Inferior parietal cortex (tissue), 1 donor: ENCODE data around the gene BICD2.

Experiments used
- DNase-seq: peaks from one replicate; pipeline ENCODE4 v3.0.0-alpha.2; 2016; ENCODE audit errors: extremely low spot score

BICD2 gene

GRCh38 chr9:92668746-92669526, 95.7 kb downstream of the BICD2 start:
- DNase-seq: no peak

- no peak for DNase-seq
Observed at GRCh38 chr9:92666912-92667532, 97.6 kb downstream of the BICD2 start.

GRCh38 chr9:92666236-92666635, 98.4 kb downstream of the BICD2 start:
- DNase-seq: no peak

GRCh38 chr9:92665836-92666235, 98.8 kb downstream of the BICD2 start:
- no peak for DNase-seq

- DNase-seq: peak; percentile 38
Observed at GRCh38 chr9:92664394-92665152, 100.1 kb downstream of the BICD2 start.

GRCh38 chr9:92663951-92664350, 100.7 kb downstream of the BICD2 start:
- DNase-seq: no peak

GRCh38 chr9:92663126-92663525, 101.5 kb downstream of the BICD2 start:
- no peak for DNase-seq

GRCh38 chr9:92661743-92662142, 102.9 kb downstream of the BICD2 start:
- DNase-seq: no peak
